WTC11 (cell line): ENCODE measurements around the gene CYP2R1. TPM values are rescaled to one million over a fixed set of nuclear protein-coding genes. Genes with fewer than 3 reads are reported as not detected.

Experiments used
- ATAC-seq: fragments of 200-7000 bp; cut with Tn5 transposase; 2 replicates; pipeline ENCODE4 v1.10.0; 2021; ENCODE audit warnings: mild to moderate bottlenecking, moderate library complexity
- CTCF ChIA-PET: fragments of 300-600 bp; sonication (Branson Sonifier 250); formaldehyde crosslinking; loops from one replicate; lab custom pipeline; 2021; ENCODE audit warnings: antibody characterized with exemption; lab: Charles Lee
- POLR2A ChIA-PET: fragments of 350-600 bp; sonication (Branson Sonifier 250); formaldehyde crosslinking; loops from one replicate; lab custom pipeline; 2021; ENCODE audit warnings: antibody characterized with exemption; lab: Charles Lee
- DNase-seq: peaks from one replicate; pipeline ENCODE4 v3.0.0; 2021; ENCODE audit warnings: low spot score
- H3K27ac Mint-ChIP-seq: 2 replicates; pipeline ENCODE4 v1.8.0; 2021; ENCODE audit warnings: mixed read lengths
- H3K27me3 Mint-ChIP-seq: 2 replicates; pipeline ENCODE4 v1.8.0; 2021; ENCODE audit warnings: low read depth, mild to moderate bottlenecking, moderate library complexity, mixed read lengths
- H3K36me3 Mint-ChIP-seq: 2 replicates; pipeline ENCODE4 v1.8.0; 2021; ENCODE audit warnings: mixed read lengths
- H3K4me1 Mint-ChIP-seq: 2 replicates; pipeline ENCODE4 v1.8.0; 2022; ENCODE audit warnings: mixed read lengths
- H3K4me3 Mint-ChIP-seq: 2 replicates; pipeline ENCODE4 v1.8.0; 2021; ENCODE audit warnings: mild to moderate bottlenecking, moderate library complexity, mixed read lengths
- H3K9me3 Mint-ChIP-seq: 2 replicates; pipeline ENCODE4 v1.8.0; 2021; ENCODE audit warnings: mixed read lengths
- CBFB ChIP-seq: sonication (generic); formaldehyde crosslinking; IDR thresholded peaks from 2 replicates; pipeline ENCODE4 v1.8.1; 2022; ENCODE audit warnings: mild to moderate bottlenecking, low read depth, missing genetic modification reagents
- ELF4 ChIP-seq: sonication (generic); formaldehyde crosslinking; IDR thresholded peaks from 2 replicates; pipeline ENCODE4 v1.8.1; 2022; ENCODE audit warnings: low read depth, mild to moderate bottlenecking, moderate library complexity, missing genetic modification reagents
- EMX1 ChIP-seq: fragments of 250-450 bp; sonication (Bioruptor Pico); IDR thresholded peaks from 2 replicates; pipeline ENCODE4 v1.8.0; 2021; ENCODE audit warnings: mild to moderate bottlenecking
- ETV6 ChIP-seq: sonication (generic); formaldehyde crosslinking; IDR thresholded peaks from 2 replicates; pipeline ENCODE4 v1.8.1; 2022; ENCODE audit warnings: mild to moderate bottlenecking, missing genetic modification reagents
- FOXP1 ChIP-seq: sonication (generic); formaldehyde crosslinking; IDR thresholded peaks from 2 replicates; pipeline ENCODE4 v1.8.0; 2022; ENCODE audit warnings: missing genetic modification reagents, mild to moderate bottlenecking, moderate library complexity, borderline replicate concordance
- GABPB1 ChIP-seq: sonication (generic); formaldehyde crosslinking; IDR thresholded peaks from 2 replicates; pipeline ENCODE4 v1.8.1; 2023; ENCODE audit warnings: mild to moderate bottlenecking, missing genetic modification reagents
- IRF2 ChIP-seq: sonication (generic); formaldehyde crosslinking; IDR thresholded peaks from 2 replicates; pipeline ENCODE4 v1.8.0; 2022; ENCODE audit warnings: low read depth, missing genetic modification reagents, borderline replicate concordance
- JUN ChIP-seq: sonication (generic); formaldehyde crosslinking; IDR thresholded peaks from 2 replicates; pipeline ENCODE4 v1.8.0; 2023; ENCODE audit warnings: mild to moderate bottlenecking, missing genetic modification reagents
- NFYB ChIP-seq: sonication (generic); formaldehyde crosslinking; conservative IDR thresholded peaks from 2 replicates; pipeline ENCODE4 v1.8.0; 2022; ENCODE audit warnings: low read depth, missing genetic modification reagents
- NR2C2 ChIP-seq: sonication (generic); formaldehyde crosslinking; IDR thresholded peaks from 2 replicates; pipeline ENCODE4 v1.8.0; 2022; ENCODE audit warnings: mild to moderate bottlenecking, missing genetic modification reagents
- OVOL2 ChIP-seq: fragments of 250-450 bp; sonication (Bioruptor Pico); IDR thresholded peaks from 2 replicates; pipeline ENCODE4 v1.9.0; 2021; ENCODE audit warnings: mild to moderate bottlenecking, borderline replicate concordance
- SOX15 ChIP-seq: fragments of 250-450 bp; sonication (Bioruptor Pico); IDR thresholded peaks from 2 replicates; pipeline ENCODE4 v1.9.0; 2021; ENCODE audit warnings: mild to moderate bottlenecking
- ZBTB21 ChIP-seq: sonication (generic); formaldehyde crosslinking; IDR thresholded peaks from 2 replicates; pipeline ENCODE4 v1.8.1; 2023; ENCODE audit warnings: mild to moderate bottlenecking, missing genetic modification reagents, borderline replicate concordance
- ZNF138 ChIP-seq: sonication (generic); formaldehyde crosslinking; conservative IDR thresholded peaks from 2 replicates; pipeline ENCODE4 v1.8.1; 2022; ENCODE audit warnings: mild to moderate bottlenecking, moderate library complexity, missing genetic modification reagents
- ZNF232 ChIP-seq: sonication (generic); formaldehyde crosslinking; IDR thresholded peaks from 2 replicates; pipeline ENCODE4 v1.8.0; 2022; ENCODE audit warnings: mild to moderate bottlenecking, missing genetic modification reagents
- ZNF317 ChIP-seq: sonication (generic); formaldehyde crosslinking; IDR thresholded peaks from 2 replicates; pipeline ENCODE4 v1.8.1; 2023; ENCODE audit warnings: low read depth, mild to moderate bottlenecking, moderate library complexity, missing genetic modification reagents, borderline replicate concordance
- ZNF423 ChIP-seq: fragments of 250-450 bp; sonication (Bioruptor Pico); IDR thresholded peaks from 2 replicates; pipeline ENCODE4 v2.1.2; 2022; ENCODE audit warnings: mild to moderate bottlenecking, moderate library complexity
- ZNF671 ChIP-seq: fragments of 250-450 bp; sonication (Bioruptor Pico); IDR thresholded peaks from 2 replicates; pipeline ENCODE4 v1.8.0; 2021; ENCODE audit warnings: mild to moderate bottlenecking
- total RNA-seq: library from RNA; stranded (reverse); gene quantifications from 3 replicates; pipeline ENCODE4 v1.2.3, GENCODE V29; 2021
- TF ChIP-seq, protein P1 (sequence below): fragments of 250-450 bp; sonication (Bioruptor Pico); conservative IDR thresholded peaks from 2 replicates; pipeline ENCODE4 v1.9.0; 2021; ENCODE audit warnings: mild to moderate bottlenecking
- TF ChIP-seq, protein P2 (sequence below): sonication (generic); formaldehyde crosslinking; IDR thresholded peaks from 2 replicates; pipeline ENCODE4 v1.8.1; 2022; ENCODE audit warnings: low read depth, missing genetic modification reagents, borderline replicate concordance
- TF ChIP-seq, protein P3 (sequence below): sonication (generic); formaldehyde crosslinking; IDR thresholded peaks from 2 replicates; pipeline ENCODE4 v1.8.0; 2023; ENCODE audit warnings: missing genetic modification reagents
- TF ChIP-seq, protein P4 (sequence below): fragments of 250-450 bp; sonication (Bioruptor Pico); IDR thresholded peaks from 2 replicates; pipeline ENCODE4 v1.9.0; 2021; ENCODE audit warnings: mild to moderate bottlenecking
- TF ChIP-seq, protein P5 (sequence below): sonication (generic); formaldehyde crosslinking; IDR thresholded peaks from 2 replicates; pipeline ENCODE4 v1.8.1; 2022; ENCODE audit warnings: missing genetic modification reagents, borderline replicate concordance

Gene CYP2R1
- total RNA-seq, 1 experiment from 2014 or later, result 14.9 TPM

DNA sequence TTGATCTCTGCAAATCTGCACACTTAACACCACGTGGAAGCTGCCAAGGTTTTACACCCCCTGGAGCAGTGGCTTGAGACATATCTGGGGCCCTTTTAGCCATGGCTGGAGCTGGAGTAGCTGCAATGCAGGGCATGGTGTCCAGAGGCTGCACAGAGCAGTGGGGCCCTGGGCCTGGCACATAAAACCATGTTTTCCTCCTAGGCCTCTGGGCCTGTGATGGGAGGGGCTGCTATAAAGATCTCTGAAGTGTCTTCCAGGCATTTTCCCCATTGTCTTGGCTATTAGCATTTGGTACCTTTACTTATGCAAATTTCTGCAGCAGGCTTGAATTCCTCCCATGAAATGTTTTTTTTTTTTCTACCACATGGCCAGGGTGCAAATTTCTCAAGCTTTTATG lies 46.9 kb upstream of the CYP2R1 start:
- no peaks in the 10 kb centered on the region; the same call in 1 of the 2 replicates for H3K4me1 Mint-ChIP-seq
- ATAC-seq (no peak), DNase-seq (no peak)
- H3K27me3 Mint-ChIP-seq, result no peaks in the 10 kb centered on the region
- H3K4me3 Mint-ChIP-seq, result no peak overlapping the region
- TF ChIP-seq SOX15 (no peak), CBFB (CRISPR knock-in tag) (no peak), ZNF671 (CRISPR knock-in tag) (no peak), GABPB1 (no peak), NFYB (CRISPR knock-in tag) (no peak), ZNF423 (CRISPR knock-in tag) (no peak), OVOL2 (CRISPR knock-in tag) (no peak), ZNF138 (CRISPR knock-in tag) (no peak)
- TF ChIP-seq, protein P1, sequence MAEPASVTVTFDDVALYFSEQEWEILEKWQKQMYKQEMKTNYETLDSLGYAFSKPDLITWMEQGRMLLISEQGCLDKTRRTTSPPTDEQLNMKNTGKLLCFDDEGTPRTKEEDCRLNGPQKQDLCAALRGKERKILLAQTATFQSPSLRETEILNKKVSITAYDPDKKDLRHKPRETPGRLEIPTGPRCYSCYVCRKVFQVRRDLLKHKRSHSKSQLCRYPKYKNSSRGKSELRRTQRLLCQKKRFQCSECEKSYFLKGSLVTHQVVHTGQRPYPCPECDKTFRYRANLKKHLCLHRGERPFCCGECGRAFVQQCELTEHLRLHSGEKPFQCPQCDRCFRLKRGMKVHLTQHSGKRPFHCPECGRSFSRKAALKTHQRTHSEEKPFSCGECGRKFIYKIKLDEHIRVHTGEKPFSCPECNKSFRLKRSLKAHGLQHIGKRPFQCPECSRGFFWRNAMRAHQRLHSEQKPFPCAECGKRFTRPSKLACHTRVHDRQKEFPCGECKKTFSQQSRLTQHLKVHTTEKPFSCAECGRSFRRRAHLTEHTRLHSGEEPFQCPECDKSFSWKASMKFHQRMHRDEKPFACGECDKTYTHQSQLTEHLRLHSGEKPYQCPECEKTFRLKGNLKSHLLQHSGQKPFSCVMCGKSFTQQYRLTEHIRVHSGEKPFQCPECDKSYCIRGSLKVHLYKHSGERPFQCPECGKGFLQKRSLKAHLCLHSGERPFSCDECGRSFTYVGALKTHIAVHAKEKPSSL (CRISPR knock-in tag), result no peak
- TF ChIP-seq, protein P2, sequence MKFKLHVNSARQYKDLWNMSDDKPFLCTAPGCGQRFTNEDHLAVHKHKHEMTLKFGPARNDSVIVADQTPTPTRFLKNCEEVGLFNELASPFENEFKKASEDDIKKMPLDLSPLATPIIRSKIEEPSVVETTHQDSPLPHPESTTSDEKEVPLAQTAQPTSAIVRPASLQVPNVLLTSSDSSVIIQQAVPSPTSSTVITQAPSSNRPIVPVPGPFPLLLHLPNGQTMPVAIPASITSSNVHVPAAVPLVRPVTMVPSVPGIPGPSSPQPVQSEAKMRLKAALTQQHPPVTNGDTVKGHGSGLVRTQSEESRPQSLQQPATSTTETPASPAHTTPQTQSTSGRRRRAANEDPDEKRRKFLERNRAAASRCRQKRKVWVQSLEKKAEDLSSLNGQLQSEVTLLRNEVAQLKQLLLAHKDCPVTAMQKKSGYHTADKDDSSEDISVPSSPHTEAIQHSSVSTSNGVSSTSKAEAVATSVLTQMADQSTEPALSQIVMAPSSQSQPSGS (CRISPR knock-in tag), result no peak
- peaks cover 28% of the 10 kb centered on the region for H3K36me3 Mint-ChIP-seq
- ChIA-PET POLR2A (no interaction called here), CTCF (no interaction called here)
- no peak overlapping the region for H3K27ac Mint-ChIP-seq
- H3K9me3 Mint-ChIP-seq, result peaks cover 47% of the 10 kb centered on the region

DNA sequence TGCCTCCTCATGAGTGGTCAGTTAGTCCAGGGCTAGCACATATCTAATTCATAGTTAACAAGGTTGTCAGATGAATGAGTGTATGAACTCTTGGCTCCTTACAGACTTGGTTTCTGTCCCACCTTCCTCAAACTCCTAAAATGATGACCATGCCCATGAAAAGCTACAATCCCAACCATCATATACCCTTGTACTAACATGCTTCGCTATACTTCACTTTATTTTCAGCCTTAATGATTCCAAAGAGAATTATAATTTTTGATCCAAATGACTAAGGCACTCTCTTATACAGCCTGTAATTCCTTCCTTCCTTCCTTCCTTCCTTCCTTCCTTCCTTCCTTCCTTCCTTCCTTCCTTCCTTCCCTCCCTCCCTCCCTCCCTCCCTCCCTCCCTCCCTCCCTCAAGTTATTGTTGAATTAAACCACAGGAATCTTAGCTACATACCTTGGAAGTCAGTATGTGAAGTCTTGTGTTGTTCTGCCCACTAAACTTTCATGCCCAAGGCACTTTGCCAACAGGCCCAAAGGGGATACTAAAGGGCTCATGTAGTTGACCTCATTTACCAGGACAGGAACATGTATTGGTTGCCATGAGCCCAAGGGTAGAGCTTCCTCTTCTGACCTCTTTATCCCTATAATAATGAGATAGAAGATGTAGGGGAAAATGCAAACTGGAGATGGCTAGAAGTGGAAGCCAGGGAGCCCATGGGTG lies 42.8 kb upstream of the CYP2R1 start:
- peaks cover 26% of the 10 kb centered on the region for H3K36me3 Mint-ChIP-seq
- no peak for TF ChIP-seq NFYB (CRISPR knock-in tag)
- TF ChIP-seq JUN (CRISPR knock-in tag), result no peak
- no peak for TF ChIP-seq ZNF671 (CRISPR knock-in tag)
- no peak for TF ChIP-seq ETV6 (CRISPR knock-in tag)
- no peak for TF ChIP-seq NR2C2 (CRISPR knock-in tag)
- TF ChIP-seq IRF2 (CRISPR knock-in tag), result no peak
- TF ChIP-seq ZNF317, result no peak
- no peak for TF ChIP-seq ZBTB21 (CRISPR knock-in tag)
- TF ChIP-seq, protein P3, sequence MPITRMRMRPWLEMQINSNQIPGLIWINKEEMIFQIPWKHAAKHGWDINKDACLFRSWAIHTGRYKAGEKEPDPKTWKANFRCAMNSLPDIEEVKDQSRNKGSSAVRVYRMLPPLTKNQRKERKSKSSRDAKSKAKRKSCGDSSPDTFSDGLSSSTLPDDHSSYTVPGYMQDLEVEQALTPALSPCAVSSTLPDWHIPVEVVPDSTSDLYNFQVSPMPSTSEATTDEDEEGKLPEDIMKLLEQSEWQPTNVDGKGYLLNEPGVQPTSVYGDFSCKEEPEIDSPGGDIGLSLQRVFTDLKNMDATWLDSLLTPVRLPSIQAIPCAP (CRISPR knock-in tag), result no peak
- no peak for TF ChIP-seq ELF4
- TF ChIP-seq, protein P4, sequence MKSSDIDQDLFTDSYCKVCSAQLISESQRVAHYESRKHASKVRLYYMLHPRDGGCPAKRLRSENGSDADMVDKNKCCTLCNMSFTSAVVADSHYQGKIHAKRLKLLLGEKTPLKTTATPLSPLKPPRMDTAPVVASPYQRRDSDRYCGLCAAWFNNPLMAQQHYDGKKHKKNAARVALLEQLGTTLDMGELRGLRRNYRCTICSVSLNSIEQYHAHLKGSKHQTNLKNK, result no peak
- no peak for TF ChIP-seq ZNF232 (CRISPR knock-in tag)
- TF ChIP-seq, protein P5, sequence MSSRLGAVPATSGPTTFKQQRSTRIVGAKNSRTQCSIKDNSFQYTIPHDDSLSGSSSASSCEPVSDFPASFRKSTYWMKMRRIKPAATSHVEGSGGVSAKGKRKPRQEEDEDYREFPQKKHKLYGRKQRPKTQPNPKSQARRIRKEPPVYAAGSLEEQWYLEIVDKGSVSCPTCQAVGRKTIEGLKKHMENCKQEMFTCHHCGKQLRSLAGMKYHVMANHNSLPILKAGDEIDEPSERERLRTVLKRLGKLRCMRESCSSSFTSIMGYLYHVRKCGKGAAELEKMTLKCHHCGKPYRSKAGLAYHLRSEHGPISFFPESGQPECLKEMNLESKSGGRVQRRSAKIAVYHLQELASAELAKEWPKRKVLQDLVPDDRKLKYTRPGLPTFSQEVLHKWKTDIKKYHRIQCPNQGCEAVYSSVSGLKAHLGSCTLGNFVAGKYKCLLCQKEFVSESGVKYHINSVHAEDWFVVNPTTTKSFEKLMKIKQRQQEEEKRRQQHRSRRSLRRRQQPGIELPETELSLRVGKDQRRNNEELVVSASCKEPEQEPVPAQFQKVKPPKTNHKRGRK, result no peak
- TF ChIP-seq EMX1, result no peak
- TF ChIP-seq FOXP1 (CRISPR knock-in tag), result no peak
- POLR2A ChIA-PET, result no interaction called here
- CTCF ChIA-PET, result no interaction called here
- H3K27me3 Mint-ChIP-seq, result no peaks in the 10 kb centered on the region; the same call in 1 of the 2 replicates
- H3K27ac Mint-ChIP-seq, result no peak overlapping the region
- H3K4me3 Mint-ChIP-seq, result no peak overlapping the region
- H3K9me3 Mint-ChIP-seq, result peaks cover 49% of the 10 kb centered on the region
- no peaks in the 10 kb centered on the region; the same call in 1 of the 2 replicates for H3K4me1 Mint-ChIP-seq
- no peak for DNase-seq
- ATAC-seq, result no peak
